Type B pancreatic cell (in vitro differentiated cells): ENCODE measurements around the gene TBC1D22A. TPM values are rescaled to one million over a fixed set of nuclear protein-coding genes. Genes with fewer than 3 reads are reported as not detected.

Experiments used
- DNase-seq: peaks from one replicate; pipeline ENCODE4 v3.0.0; 2021; ENCODE audit warnings: mixed read lengths; ENCODE audit not compliant: unreplicated experiment; ENCODE audit errors: extremely low spot score
- H3K27ac Mint-ChIP-seq: 2 replicates; pipeline ENCODE4 v1.8.0; 2021; ENCODE audit warnings: mild to moderate bottlenecking, mixed read lengths
- H3K27me3 Mint-ChIP-seq: 2 replicates; pipeline ENCODE4 v1.8.0; 2021; ENCODE audit warnings: mixed read lengths
- H3K36me3 Mint-ChIP-seq: 2 replicates; pipeline ENCODE4 v1.8.0; 2021; ENCODE audit warnings: mixed read lengths
- H3K4me1 Mint-ChIP-seq: one replicate; pipeline ENCODE4 v1.8.0; 2021; ENCODE audit warnings: mixed read lengths; ENCODE audit not compliant: unreplicated experiment
- H3K4me3 Mint-ChIP-seq: 2 replicates; pipeline ENCODE4 v1.8.0; 2021; ENCODE audit warnings: mild to moderate bottlenecking, mixed read lengths
- H3K9me3 Mint-ChIP-seq: 2 replicates; pipeline ENCODE4 v1.8.0; 2021; ENCODE audit warnings: mixed read lengths
- CTCF ChIP-seq: fragments of 200-600 bp; sonication (generic); conservative IDR thresholded peaks from 2 replicates; pipeline ENCODE4 v1.5.0; 2021; ENCODE audit warnings: antibody characterized with exemption, mild to moderate bottlenecking
- total RNA-seq: library from RNA; stranded (reverse); gene quantifications from 2 replicates; pipeline ENCODE4 v1.2.1, GENCODE V29; 2021; ENCODE audit warnings: low replicate concordance

TBC1D22A gene
- total RNA-seq, 1 donor from 2014 or later = 16.2 TPM

GRCh38 chr22:47057916-47058585 lies 295.6 kb downstream of the TBC1D22A start:
- H3K4me1 Mint-ChIP-seq = peaks cover 28% of the 10 kb centered on the region
- no peak overlapping the region for H3K27ac Mint-ChIP-seq
- H3K4me3 Mint-ChIP-seq = no peak overlapping the region
- H3K27me3 Mint-ChIP-seq = no peaks in the 10 kb centered on the region
- no peaks in the 10 kb centered on the region for H3K9me3 Mint-ChIP-seq
- peaks cover 14% of the 10 kb centered on the region for H3K36me3 Mint-ChIP-seq
- no peak for TF ChIP-seq CTCF
- DNase-seq = no peak

- Mint-ChIP-seq H3K9me3 (no peaks in the 10 kb centered on the region), H3K27ac (no peak overlapping the region), H3K4me1 (peaks cover 17% of the 10 kb centered on the region), H3K27me3 (no peaks in the 10 kb centered on the region), H3K36me3 (peaks cover 8% of the 10 kb centered on the region), H3K4me3 (no peak overlapping the region)
- DNase-seq = no peak
- TF ChIP-seq CTCF = no peak
These were observed 296.6 kb downstream of the TBC1D22A start for GRCh38 chr22:47059076-47059475.

- H3K27me3 Mint-ChIP-seq = no peaks in the 10 kb centered on the region
- H3K9me3 Mint-ChIP-seq = no peaks in the 10 kb centered on the region
- no peak overlapping the region for H3K27ac Mint-ChIP-seq
- no peak for TF ChIP-seq CTCF
- no peak for DNase-seq
- H3K36me3 Mint-ChIP-seq = peaks cover 8% of the 10 kb centered on the region
- no peak overlapping the region for H3K4me3 Mint-ChIP-seq
- peaks cover 12% of the 10 kb centered on the region for H3K4me1 Mint-ChIP-seq
These were observed 297.3 kb downstream of the TBC1D22A start for GRCh38 chr22:47059701-47060161.

GRCh38 chr22:47060718-47061117 lies 298.3 kb downstream of the TBC1D22A start:
- Mint-ChIP-seq H3K4me3 (no peak overlapping the region), H3K9me3 (no peaks in the 10 kb centered on the region), H3K27ac (no peak overlapping the region), H3K27me3 (no peaks in the 10 kb centered on the region), H3K36me3 (peaks cover 8% of the 10 kb centered on the region), H3K4me1 (peaks cover 5% of the 10 kb centered on the region)
- no peak for DNase-seq
- TF ChIP-seq CTCF = no peak

- H3K4me1 Mint-ChIP-seq = peaks cover 2% of the 10 kb centered on the region
- DNase-seq = no peak
- H3K27me3 Mint-ChIP-seq = no peaks in the 10 kb centered on the region
- H3K36me3 Mint-ChIP-seq = peaks cover 8% of the 10 kb centered on the region
- no peaks in the 10 kb centered on the region for H3K9me3 Mint-ChIP-seq
- TF ChIP-seq CTCF = no peak
- no peak overlapping the region for H3K27ac Mint-ChIP-seq
- no peak overlapping the region for H3K4me3 Mint-ChIP-seq
These were observed 298.8 kb downstream of the TBC1D22A start for GRCh38 chr22:47061226-47061625.
